SU-DHL-6 (cell line): ENCODE data around the gene VWA5B1.

Source experiments
- H2AFZ ChIP-seq: fragments of 200-600 bp; sonication (generic); 2 replicates; pipeline ENCODE4 v1.6.1; 2014; ENCODE audit warnings: low read depth, mild to moderate bottlenecking, moderate library complexity, mixed read lengths, antibody characterized with exemption, low read length; ENCODE audit not compliant: severe bottlenecking
- H3F3A ChIP-seq: fragments of 200-600 bp; shearing (Covaris generic); 2 replicates; pipeline ENCODE4 v1.6.0; 2016; ENCODE audit warnings: antibody characterized with exemption, mild to moderate bottlenecking; ENCODE audit not compliant: insufficient read depth
- H3K27ac ChIP-seq: fragments of 200-600 bp; sonication (generic); 2 replicates; pipeline ENCODE4 v1.5.1; 2016; ENCODE audit warnings: low read depth, mild to moderate bottlenecking, low read length, moderate library complexity, mixed read lengths
- H3K27me3 ChIP-seq: fragments of 200-600 bp; sonication (generic), shearing (Covaris generic); 2 replicates; pipeline ENCODE4 v1.6.0; 2014; ENCODE audit warnings: mild to moderate bottlenecking, low read length
- H3K36me3 ChIP-seq: fragments of 200-600 bp; sonication (generic); 2 replicates; pipeline ENCODE4 v1.6.1; 2014; ENCODE audit warnings: mild to moderate bottlenecking, low read length, mixed read lengths
- H3K4me2 ChIP-seq: fragments of 300-600, 200-600 bp; shearing (Covaris generic), sonication (generic); 2 replicates; pipeline ENCODE4 v1.6.0; 2014; ENCODE audit warnings: low read length, low read depth, mild to moderate bottlenecking; ENCODE audit not compliant: poor library complexity, severe bottlenecking
- H3K4me3 ChIP-seq: fragments of 200-600 bp; sonication (generic); 2 replicates; pipeline ENCODE4 v1.5.1; 2014; ENCODE audit warnings: antibody characterized with exemption, low read length, mild to moderate bottlenecking, mixed read lengths; ENCODE audit not compliant: insufficient read depth, poor library complexity, severe bottlenecking
- H3K79me2 ChIP-seq: fragments of 200-600 bp; sonication (generic); 2 replicates; pipeline ENCODE4 v1.6.1; 2014; ENCODE audit warnings: mild to moderate bottlenecking, low read length, moderate library complexity; ENCODE audit not compliant: insufficient read depth
- H3K9ac ChIP-seq: fragments of 200-600 bp; sonication (generic); 2 replicates; pipeline ENCODE4 v1.7.0; 2014; ENCODE audit warnings: mild to moderate bottlenecking, low read length
- H3K9me2 ChIP-seq: fragments of 200-600 bp; sonication (generic); replicated peaks from 2 replicates; pipeline ENCODE4 v1.6.1; 2014; ENCODE audit warnings: low read length; ENCODE audit not compliant: insufficient read depth
- H3K9me3 ChIP-seq: fragments of 200-600 bp; sonication (generic); 2 replicates; pipeline ENCODE4 v1.6.1; 2014; ENCODE audit warnings: low read length, mixed read lengths; ENCODE audit not compliant: insufficient read depth
- H4K20me1 ChIP-seq: fragments of 200-600 bp; sonication (generic); 2 replicates; pipeline ENCODE4 v1.6.1; 2014; ENCODE audit warnings: low read depth, mild to moderate bottlenecking, antibody characterized with exemption, low read length, moderate library complexity, mixed read lengths
- CTCF ChIP-seq: fragments of 200-600 bp; sonication (generic); IDR thresholded peaks from one replicate; pipeline ENCODE4 v1.5.1; 2017; ENCODE audit warnings: antibody characterized with exemption, mild to moderate bottlenecking, low read length, moderate library complexity; ENCODE audit not compliant: insufficient read depth, poor library complexity, severe bottlenecking
- EZH2phosphoT487 ChIP-seq: fragments of 200-600 bp; sonication (generic), shearing (Covaris generic); conservative IDR thresholded peaks from 2 replicates; pipeline ENCODE4 v1.6.1; 2018; ENCODE audit warnings: mild to moderate bottlenecking, antibody characterized with exemption, low read length, moderate library complexity, mixed read lengths

VWA5B1 gene

DNA sequence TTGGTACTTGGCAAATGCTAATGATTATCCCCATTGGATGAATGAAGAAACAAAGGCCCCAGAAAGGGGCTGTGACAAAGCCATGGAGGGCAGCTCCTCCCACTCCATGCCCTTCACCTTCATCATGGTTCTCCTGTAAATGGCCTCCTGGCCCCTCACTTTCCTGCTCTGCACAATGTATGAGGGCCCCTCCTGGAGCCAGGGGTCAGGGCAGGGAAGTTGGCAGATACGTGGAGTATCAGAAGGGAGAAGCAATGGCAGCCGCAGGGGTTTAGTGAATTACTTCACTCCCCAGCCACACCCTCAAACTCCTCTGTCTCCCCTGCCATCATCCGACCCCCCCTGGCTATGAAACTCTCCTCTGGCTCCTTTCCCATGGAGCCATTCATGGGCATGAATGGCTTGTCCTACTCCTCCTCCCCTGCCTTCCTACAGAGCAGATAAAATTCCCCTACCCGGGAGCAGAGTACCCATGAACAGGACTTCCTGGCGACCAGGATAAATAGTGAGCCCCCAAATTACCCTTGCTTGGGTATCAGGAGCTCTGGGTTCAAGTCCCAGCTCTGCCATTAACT is 109.0 kb downstream of the VWA5B1 start:
- no peaks in the 10 kb centered on the region for H3K9me3 ChIP-seq
- H3K4me3 ChIP-seq, result no peak overlapping the region
- no peaks in the 10 kb centered on the region for H3K9me2 ChIP-seq
- H3K9ac ChIP-seq, result no peak overlapping the region
- H3K27ac ChIP-seq, result no peak overlapping the region
- H3K27me3 ChIP-seq, result no peaks in the 10 kb centered on the region
- H4K20me1 ChIP-seq, result no peaks in the 10 kb centered on the region
- H3K4me2 ChIP-seq, result no peak overlapping the region
- no peaks in the 10 kb centered on the region for H3F3A ChIP-seq
- no peak for TF ChIP-seq CTCF
- TF ChIP-seq EZH2phosphoT487, result no peak
- no peak overlapping the region for H2AFZ ChIP-seq
- H3K36me3 ChIP-seq, result no peaks in the 10 kb centered on the region
- no peaks in the 10 kb centered on the region for H3K79me2 ChIP-seq

GRCh38 chr1:20400341-20401177 is 109.9 kb downstream of the VWA5B1 start:
- Histone ChIP-seq H3K9ac (no peak overlapping the region), H3K9me2 (no peaks in the 10 kb centered on the region), H4K20me1 (no peaks in the 10 kb centered on the region), H3K36me3 (no peaks in the 10 kb centered on the region), H3K79me2 (no peaks in the 10 kb centered on the region), H3K4me3 (no peak overlapping the region), H3K27me3 (no peaks in the 10 kb centered on the region), H3K4me2 (no peak overlapping the region), H2AFZ (no peak overlapping the region), H3K9me3 (no peaks in the 10 kb centered on the region), H3K27ac (no peak overlapping the region), H3F3A (no peaks in the 10 kb centered on the region)
- TF ChIP-seq EZH2phosphoT487, result no peak
- no peak for TF ChIP-seq CTCF

GRCh38 chr1:20401405-20402010 is 110.8 kb downstream of the VWA5B1 start:
- Histone ChIP-seq H3K9me3 (no peaks in the 10 kb centered on the region), H3F3A (no peaks in the 10 kb centered on the region), H3K27me3 (no peaks in the 10 kb centered on the region), H3K9me2 (no peaks in the 10 kb centered on the region), H2AFZ (no peak overlapping the region), H4K20me1 (no peaks in the 10 kb centered on the region), H3K27ac (no peak overlapping the region), H3K4me2 (no peak overlapping the region), H3K79me2 (no peaks in the 10 kb centered on the region), H3K9ac (no peak overlapping the region), H3K4me3 (no peak overlapping the region), H3K36me3 (no peaks in the 10 kb centered on the region)
- TF ChIP-seq EZH2phosphoT487 (no peak), CTCF (no peak)
